ENCODE measurements around the gene CABP7. TPM values are rescaled to one million over a fixed set of nuclear protein-coding genes. Genes with fewer than 3 reads are reported as not detected.

The CABP7 gene
- polyA plus RNA-seq, 1 donor from 2014 or later = 0.11 TPM

- H3K36me3 Mint-ChIP-seq = no peaks in the 10 kb centered on the region
- H3K4me3 Mint-ChIP-seq = no peak overlapping the region
- H3K9me3 Mint-ChIP-seq = no peaks in the 10 kb centered on the region
- peaks cover 7% of the 10 kb centered on the region for H3K27me3 Mint-ChIP-seq
- H3K4me1 Mint-ChIP-seq = peaks cover 3 to 5% (median 3%) of the 10 kb centered on the region in 3 donors
- H3K27ac Mint-ChIP-seq = peak overlapping the region in 1 of 3 donors; percentile 92
Observed at GRCh38 chr22:29707471-29707870, 12.3 kb upstream of the CABP7 start.

GRCh38 chr22:29710193-29710592, 9.6 kb upstream of the CABP7 start:
- no peak overlapping the region for H3K4me3 Mint-ChIP-seq
- no peaks in the 10 kb centered on the region for H3K36me3 Mint-ChIP-seq
- peaks cover 8% of the 10 kb centered on the region for H3K27me3 Mint-ChIP-seq
- H3K4me1 Mint-ChIP-seq = no peaks in the 10 kb centered on the region
- H3K9me3 Mint-ChIP-seq = no peaks in the 10 kb centered on the region
- H3K27ac Mint-ChIP-seq = no peak overlapping the region

GRCh38 chr22:29710922-29711593, 8.7 kb upstream of the CABP7 start:
- H3K9me3 Mint-ChIP-seq = no peaks in the 10 kb centered on the region
- no peaks in the 10 kb centered on the region for H3K4me1 Mint-ChIP-seq
- no peaks in the 10 kb centered on the region for H3K36me3 Mint-ChIP-seq
- no peak overlapping the region for H3K4me3 Mint-ChIP-seq
- H3K27me3 Mint-ChIP-seq = peaks cover 8% of the 10 kb centered on the region
- no peak overlapping the region for H3K27ac Mint-ChIP-seq

- Mint-ChIP-seq H3K27ac (no peak overlapping the region), H3K4me3 (no peak overlapping the region), H3K27me3 (peaks cover 12% of the 10 kb centered on the region), H3K4me1 (no peaks in the 10 kb centered on the region), H3K36me3 (no peaks in the 10 kb centered on the region), H3K9me3 (no peaks in the 10 kb centered on the region)
Observed at GRCh38 chr22:29712119-29712518, 7.7 kb upstream of the CABP7 start.

GRCh38 chr22:29713156-29713727, 6.6 kb upstream of the CABP7 start:
- no peak overlapping the region for H3K4me3 Mint-ChIP-seq
- H3K27me3 Mint-ChIP-seq = peaks cover 20% of the 10 kb centered on the region
- H3K27ac Mint-ChIP-seq = no peak overlapping the region
- peaks cover 0 to 5% (median 0%) of the 10 kb centered on the region in 3 donors for H3K4me1 Mint-ChIP-seq
- H3K36me3 Mint-ChIP-seq = no peaks in the 10 kb centered on the region
- no peaks in the 10 kb centered on the region for H3K9me3 Mint-ChIP-seq

- Mint-ChIP-seq H3K27ac (no peak overlapping the region), H3K4me3 (no peak overlapping the region), H3K27me3 (peaks cover 33% of the 10 kb centered on the region)
Observed at GRCh38 chr22:29715240-29715639, 4.6 kb upstream of the CABP7 start.

GRCh38 chr22:29715705-29716104, 4.1 kb upstream of the CABP7 start:
- peaks cover 33% of the 10 kb centered on the region for H3K27me3 Mint-ChIP-seq
- H3K4me1 Mint-ChIP-seq = peaks cover 0 to 10% (median 2%) of the 10 kb centered on the region in 3 donors
- H3K36me3 Mint-ChIP-seq = no peaks in the 10 kb centered on the region
- no peak overlapping the region for H3K27ac Mint-ChIP-seq
- H3K4me3 Mint-ChIP-seq = no peak overlapping the region
- H3K9me3 Mint-ChIP-seq = no peaks in the 10 kb centered on the region

More at GRCh38 chr22:29715240-29715639, 4.6 kb upstream of the CABP7 start:
- H3K9me3 Mint-ChIP-seq = no peaks in the 10 kb centered on the region
- peaks cover 0 to 10% (median 2%) of the 10 kb centered on the region in 3 donors for H3K4me1 Mint-ChIP-seq
- H3K36me3 Mint-ChIP-seq = no peaks in the 10 kb centered on the region

- H3K36me3 Mint-ChIP-seq = no peaks in the 10 kb centered on the region
- H3K27me3 Mint-ChIP-seq = peaks cover 39% of the 10 kb centered on the region
- H3K4me1 Mint-ChIP-seq = peaks cover 0 to 10% (median 2%) of the 10 kb centered on the region in 3 donors
- peak overlapping the region in 1 of 4 donors; percentile 60 for H3K4me3 Mint-ChIP-seq
- H3K9me3 Mint-ChIP-seq = no peaks in the 10 kb centered on the region
- H3K27ac Mint-ChIP-seq = no peak overlapping the region
Observed at GRCh38 chr22:29716814-29717545, 2.8 kb upstream of the CABP7 start.

GRCh38 chr22:29717789-29718188, 2.0 kb upstream of the CABP7 start:
- H3K4me1 Mint-ChIP-seq = peaks cover 0 to 10% (median 2%) of the 10 kb centered on the region in 3 donors
- no peak overlapping the region for H3K4me3 Mint-ChIP-seq
- H3K36me3 Mint-ChIP-seq = no peaks in the 10 kb centered on the region
- no peak overlapping the region for H3K27ac Mint-ChIP-seq
- no peaks in the 10 kb centered on the region for H3K9me3 Mint-ChIP-seq
- peaks cover 39% of the 10 kb centered on the region for H3K27me3 Mint-ChIP-seq

- no peak overlapping the region for H3K27ac Mint-ChIP-seq
- H3K9me3 Mint-ChIP-seq = no peaks in the 10 kb centered on the region
- no peaks in the 10 kb centered on the region for H3K36me3 Mint-ChIP-seq
- H3K27me3 Mint-ChIP-seq = peaks cover 43% of the 10 kb centered on the region
- H3K4me1 Mint-ChIP-seq = peaks cover 0 to 10% (median 2%) of the 10 kb centered on the region in 3 donors
- H3K4me3 Mint-ChIP-seq = peak overlapping the region in 1 of 4 donors; percentile 49
Observed at GRCh38 chr22:29718949-29719898, 579 bp upstream of the CABP7 start.

GRCh38 chr22:29720811-29721323, 1.1 kb downstream of the CABP7 start:
- no peak overlapping the region for H3K27ac Mint-ChIP-seq
- no peaks in the 10 kb centered on the region for H3K36me3 Mint-ChIP-seq
- H3K9me3 Mint-ChIP-seq = no peaks in the 10 kb centered on the region
- peaks cover 0 to 10% (median 2%) of the 10 kb centered on the region in 3 donors for H3K4me1 Mint-ChIP-seq
- no peak overlapping the region for H3K4me3 Mint-ChIP-seq
- peaks cover 39% of the 10 kb centered on the region for H3K27me3 Mint-ChIP-seq

GRCh38 chr22:29722151-29722550, 2.3 kb downstream of the CABP7 start:
- H3K4me3 Mint-ChIP-seq = no peak overlapping the region
- no peaks in the 10 kb centered on the region for H3K36me3 Mint-ChIP-seq
- H3K27me3 Mint-ChIP-seq = peaks cover 35% of the 10 kb centered on the region
- H3K27ac Mint-ChIP-seq = no peak overlapping the region
- H3K9me3 Mint-ChIP-seq = no peaks in the 10 kb centered on the region
- H3K4me1 Mint-ChIP-seq = peaks cover 0 to 10% (median 2%) of the 10 kb centered on the region in 3 donors

- H3K4me3 Mint-ChIP-seq = no peak overlapping the region
- H3K27ac Mint-ChIP-seq = no peak overlapping the region
- H3K36me3 Mint-ChIP-seq = no peaks in the 10 kb centered on the region
- H3K27me3 Mint-ChIP-seq = peaks cover 30% of the 10 kb centered on the region
- peaks cover 0 to 9% (median 2%) of the 10 kb centered on the region in 3 donors for H3K4me1 Mint-ChIP-seq
- H3K9me3 Mint-ChIP-seq = no peaks in the 10 kb centered on the region
Observed at GRCh38 chr22:29722587-29722986, 2.8 kb downstream of the CABP7 start.

GRCh38 chr22:29723766-29724165, 4.0 kb downstream of the CABP7 start:
- Mint-ChIP-seq H3K4me3 (no peak overlapping the region), H3K27ac (no peak overlapping the region)

More at GRCh38 chr22:29723766-29724165, 4.0 kb downstream of the CABP7 start:
- H3K4me1 Mint-ChIP-seq = peaks cover 0 to 2% (median 0%) of the 10 kb centered on the region in 3 donors
- no peaks in the 10 kb centered on the region for H3K9me3 Mint-ChIP-seq
- no peaks in the 10 kb centered on the region for H3K36me3 Mint-ChIP-seq
- H3K27me3 Mint-ChIP-seq = peaks cover 23% of the 10 kb centered on the region

Data from IgD-negative memory B cell (primary cell).